ENCODE data around the gene NPY2R.

The NPY2R gene

DNA sequence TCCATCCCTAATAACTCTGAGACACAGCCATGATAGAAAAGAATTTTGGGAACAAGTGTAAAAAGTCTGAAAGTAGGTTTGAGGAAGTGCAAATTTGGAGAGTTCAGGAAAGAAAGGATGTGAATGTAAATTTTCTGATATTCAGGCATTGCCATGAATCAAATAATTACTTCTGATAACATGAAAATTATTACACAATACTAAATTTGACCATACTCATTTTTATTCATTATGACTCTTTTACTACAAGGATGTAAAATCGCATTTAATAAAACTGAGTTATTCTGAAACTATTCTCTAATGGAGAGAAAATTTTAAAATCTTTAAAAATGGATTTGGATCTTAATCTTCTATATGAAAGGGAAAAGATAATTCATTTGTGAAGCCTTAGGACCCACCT, 33.8 kb upstream of the NPY2R start:
- TF ChIP-seq CTCF (IDR thresholded peaks at IDR 0.05): no peak
- H3K27me3 ChIP-seq: no peaks in the 10 kb centered on the region
- H3K36me3 ChIP-seq: no peaks in the 10 kb centered on the region

DNA sequence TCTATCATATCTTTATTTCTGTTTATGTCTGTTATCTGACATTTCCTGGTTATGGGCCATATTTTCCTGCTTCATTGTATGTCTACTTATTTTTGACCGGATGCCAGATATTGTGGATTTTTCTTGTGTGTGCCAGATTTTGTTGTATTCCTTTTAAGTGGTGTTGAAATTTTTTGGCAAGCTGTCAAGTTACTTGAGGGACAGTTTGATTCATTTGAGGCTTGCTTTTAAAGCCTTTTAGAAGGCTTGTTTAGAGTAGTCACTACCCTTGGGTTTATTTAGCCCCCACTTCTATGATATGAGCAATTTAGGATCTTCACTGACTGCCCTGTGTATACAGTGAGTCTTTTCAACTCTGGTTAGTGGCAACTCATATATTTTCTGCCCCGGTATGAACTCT, 29.2 kb upstream of the NPY2R start:
- no peak for TF ChIP-seq CTCF (IDR thresholded peaks at IDR 0.05)
- no peaks in the 10 kb centered on the region for H3K4me1 ChIP-seq (ENCODE audit: control insufficient read depth in 1 of 2, insufficient read depth in 1 of 2, low read depth in 1 of 2, low read length in 1 of 2)
- no peak overlapping the region for H3K27ac ChIP-seq
- H3K4me3 ChIP-seq (ENCODE audit: low read depth in 1 of 2, low read length in 1 of 2): no peak overlapping the region
- H3K9me3 ChIP-seq: no peaks in the 10 kb centered on the region
- no peaks in the 10 kb centered on the region for H3K27me3 ChIP-seq
- no peaks in the 10 kb centered on the region for H3K36me3 ChIP-seq

More for the DNA sequence above, 33.8 kb upstream of the NPY2R start:
- H3K9me3 ChIP-seq: no peaks in the 10 kb centered on the region
- no peak overlapping the region for H3K27ac ChIP-seq
- no peak overlapping the region for H3K4me3 ChIP-seq (ENCODE audit: low read depth in 1 of 2, low read length in 1 of 2)
- no peaks in the 10 kb centered on the region for H3K4me1 ChIP-seq (ENCODE audit: control insufficient read depth in 1 of 2, insufficient read depth in 1 of 2, low read depth in 1 of 2, low read length in 1 of 2)

GRCh38 chr4:155186972-155187371, 21.5 kb upstream of the NPY2R start:
- Histone ChIP-seq H3K4me1 (ENCODE audit: control insufficient read depth in 1 of 2, insufficient read depth in 1 of 2, low read depth in 1 of 2, low read length in 1 of 2) (no peaks in the 10 kb centered on the region), H3K36me3 (no peaks in the 10 kb centered on the region), H3K27ac (no peak overlapping the region), H3K4me3 (ENCODE audit: low read depth in 1 of 2, low read length in 1 of 2) (no peak overlapping the region), H3K27me3 (no peaks in the 10 kb centered on the region), H3K9me3 (no peaks in the 10 kb centered on the region)
- TF ChIP-seq CTCF (IDR thresholded peaks at IDR 0.05): no peak

- no peaks in the 10 kb centered on the region for H3K9me3 ChIP-seq
- H3K27ac ChIP-seq: no peak overlapping the region
- TF ChIP-seq CTCF (IDR thresholded peaks at IDR 0.05): no peak
- H3K36me3 ChIP-seq: no peaks in the 10 kb centered on the region
- no peaks in the 10 kb centered on the region for H3K4me1 ChIP-seq (ENCODE audit: control insufficient read depth in 1 of 2, insufficient read depth in 1 of 2, low read depth in 1 of 2, low read length in 1 of 2)
- no peaks in the 10 kb centered on the region for H3K27me3 ChIP-seq
- no peak overlapping the region for H3K4me3 ChIP-seq (ENCODE audit: low read depth in 1 of 2, low read length in 1 of 2)
These were observed 20.4 kb upstream of the NPY2R start for GRCh38 chr4:155187989-155188388.

DNA sequence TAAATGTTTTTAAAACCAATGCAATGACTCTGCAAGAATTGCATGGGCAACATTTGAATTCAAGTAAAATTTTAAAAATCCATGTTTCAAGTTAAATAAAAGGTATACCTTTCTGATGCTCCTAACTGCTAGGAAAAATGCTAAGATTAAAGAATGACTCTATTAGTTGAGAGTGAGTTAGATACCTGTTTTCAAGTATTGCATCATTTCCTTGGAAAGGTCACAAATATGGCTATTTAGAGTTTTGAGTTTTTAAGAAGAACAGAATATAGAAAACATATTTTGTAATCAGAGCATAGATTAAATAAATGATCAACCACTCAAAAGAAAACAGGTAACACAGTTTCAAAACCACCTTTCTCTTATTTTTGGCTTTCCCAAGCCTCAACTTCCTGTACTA, 18.3 kb upstream of the NPY2R start:
- Histone ChIP-seq H3K27ac (no peak overlapping the region), H3K9me3 (no peaks in the 10 kb centered on the region), H3K4me1 (ENCODE audit: control insufficient read depth in 1 of 2, insufficient read depth in 1 of 2, low read depth in 1 of 2, low read length in 1 of 2) (no peaks in the 10 kb centered on the region), H3K27me3 (no peaks in the 10 kb centered on the region), H3K4me3 (ENCODE audit: low read depth in 1 of 2, low read length in 1 of 2) (no peak overlapping the region), H3K36me3 (no peaks in the 10 kb centered on the region)
- TF ChIP-seq CTCF (IDR thresholded peaks at IDR 0.05): no peak

- no peaks in the 10 kb centered on the region for H3K4me1 ChIP-seq (ENCODE audit: control insufficient read depth in 1 of 2, insufficient read depth in 1 of 2, low read depth in 1 of 2, low read length in 1 of 2)
- H3K27me3 ChIP-seq: no peaks in the 10 kb centered on the region
- H3K36me3 ChIP-seq: no peaks in the 10 kb centered on the region
- TF ChIP-seq CTCF (IDR thresholded peaks at IDR 0.05): no peak
- no peaks in the 10 kb centered on the region for H3K9me3 ChIP-seq
- H3K27ac ChIP-seq: no peak overlapping the region
- H3K4me3 ChIP-seq (ENCODE audit: low read depth in 1 of 2, low read length in 1 of 2): no peak overlapping the region
These were observed 10.7 kb upstream of the NPY2R start for GRCh38 chr4:155197757-155198156.
